HG03175 (cell line): ENCODE measurements around the gene DTX3L.
"Not testable (repeated sequence)": the region's sequence is repeated elsewhere in the genome, so short reads cannot be mapped to it uniquely, and the experiment has no call there.

Experiments used
- ATAC-seq: cut with Tn5 transposase; IDR thresholded peaks from one replicate; pipeline ENCODE4 v1.9.1; 2021; ENCODE audit warnings: mild to moderate bottlenecking, moderate library complexity; ENCODE audit not compliant: unreplicated experiment

The DTX3L gene

DNA sequence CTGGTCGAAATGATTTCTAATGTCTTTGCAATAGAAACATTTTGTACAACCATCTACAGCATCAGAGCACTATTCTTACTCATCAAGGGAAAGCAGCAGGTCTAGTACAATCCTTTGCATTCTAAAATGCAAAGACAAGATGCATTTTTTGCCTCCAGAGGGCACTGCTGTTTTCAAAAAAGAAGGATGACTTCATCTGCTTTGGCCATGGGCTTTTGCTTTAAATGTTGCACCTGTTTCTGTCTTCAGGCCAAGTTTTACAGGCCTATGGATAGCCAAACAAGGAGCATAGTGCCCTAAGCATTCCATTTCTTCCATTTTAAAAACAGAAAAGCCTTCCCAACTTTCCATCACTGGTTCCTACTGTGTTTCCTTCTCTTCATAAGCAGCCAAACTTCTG, 3.5 kb upstream of the DTX3L start:
- ATAC-seq = no peak

DNA sequence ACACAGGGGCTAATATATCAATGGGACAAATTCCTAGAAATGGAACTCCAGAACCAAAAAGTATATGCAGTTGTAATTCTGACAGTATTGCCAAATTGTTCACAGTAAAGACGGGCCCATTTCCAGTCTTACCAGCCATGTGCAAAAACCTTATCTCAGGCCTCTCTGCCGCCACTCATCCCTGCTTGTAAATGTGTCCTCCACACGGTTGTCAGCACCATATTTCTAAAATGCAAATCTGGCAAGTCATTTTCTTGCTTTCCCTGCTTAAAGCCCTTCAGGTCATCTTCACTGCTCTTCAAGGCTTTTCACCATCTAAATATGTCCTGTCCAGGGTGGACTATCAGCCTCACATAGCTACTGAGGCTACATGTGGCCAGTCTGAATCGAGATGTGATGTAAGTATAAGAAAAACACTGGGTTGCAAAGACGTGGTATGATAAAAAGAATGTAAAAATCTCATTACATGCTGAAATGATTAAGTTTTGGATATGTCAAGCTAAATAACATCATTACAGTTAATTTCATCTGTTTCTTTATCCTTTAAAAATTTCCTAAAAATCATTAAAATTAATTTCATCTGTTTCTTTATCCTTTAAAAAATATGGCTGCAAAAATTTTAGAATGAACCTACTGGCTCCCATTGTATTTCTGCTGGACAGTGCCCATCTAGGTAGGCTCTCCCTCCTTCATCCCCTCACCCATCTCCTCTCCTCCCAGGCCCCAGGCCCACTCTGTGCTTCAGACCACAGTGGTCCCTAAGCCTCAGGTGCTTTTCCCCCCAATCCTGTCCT, 1.0 kb upstream of the DTX3L start:
- no peak for ATAC-seq

DNA sequence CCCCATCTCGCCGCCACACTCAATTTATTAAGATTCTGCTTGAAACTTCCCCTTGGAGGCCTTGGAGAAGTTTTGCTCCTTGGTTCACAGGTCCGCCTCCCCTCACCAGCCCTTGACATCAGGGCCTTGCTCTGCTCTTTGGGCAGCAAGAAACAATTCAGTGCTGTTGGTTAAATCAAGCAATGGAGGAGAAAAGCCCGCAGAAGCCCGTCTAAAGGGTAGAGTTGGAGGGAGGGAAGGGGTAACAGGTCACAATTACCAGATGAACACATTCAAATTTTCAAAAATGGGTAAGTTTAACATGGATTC, 467 bp upstream of the DTX3L start:
- ATAC-seq = no peak

DNA sequence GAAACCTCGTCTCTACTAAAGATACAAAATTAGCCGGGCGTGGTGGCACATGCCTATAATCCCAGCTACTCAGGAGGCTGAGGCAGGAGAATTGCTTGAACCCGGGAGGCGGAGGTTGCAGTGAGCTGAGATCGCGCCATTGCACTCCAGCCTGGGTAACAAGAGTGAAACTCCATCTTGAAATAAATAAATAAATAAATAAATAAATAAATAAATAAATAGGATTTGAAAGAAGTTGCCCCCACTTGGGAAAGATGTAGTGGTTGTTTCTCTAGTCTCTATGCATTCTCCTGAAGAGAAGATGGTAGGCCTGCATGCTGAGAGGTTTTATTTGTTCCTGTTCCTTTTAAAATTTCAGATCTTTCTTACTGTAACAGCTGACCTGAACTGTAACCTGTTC, 4.0 kb downstream of the DTX3L start:
- not testable (repeated sequence) for ATAC-seq

DNA sequence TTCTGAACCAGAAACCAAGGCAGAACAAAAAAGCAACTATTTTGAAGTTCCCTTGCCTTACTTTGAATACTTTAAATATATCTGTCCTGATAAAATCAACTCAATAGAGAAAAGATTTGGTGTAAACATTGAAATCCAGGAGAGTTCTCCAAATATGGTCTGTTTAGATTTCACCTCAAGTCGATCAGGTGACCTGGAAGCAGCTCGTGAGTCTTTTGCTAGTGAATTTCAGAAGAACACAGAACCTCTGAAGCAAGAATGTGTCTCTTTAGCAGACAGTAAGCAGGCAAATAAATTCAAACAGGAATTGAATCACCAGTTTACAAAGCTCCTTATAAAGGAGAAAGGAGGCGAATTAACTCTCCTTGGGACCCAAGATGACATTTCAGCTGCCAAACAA, 4.6 kb downstream of the DTX3L start:
- ATAC-seq = no peak

DNA sequence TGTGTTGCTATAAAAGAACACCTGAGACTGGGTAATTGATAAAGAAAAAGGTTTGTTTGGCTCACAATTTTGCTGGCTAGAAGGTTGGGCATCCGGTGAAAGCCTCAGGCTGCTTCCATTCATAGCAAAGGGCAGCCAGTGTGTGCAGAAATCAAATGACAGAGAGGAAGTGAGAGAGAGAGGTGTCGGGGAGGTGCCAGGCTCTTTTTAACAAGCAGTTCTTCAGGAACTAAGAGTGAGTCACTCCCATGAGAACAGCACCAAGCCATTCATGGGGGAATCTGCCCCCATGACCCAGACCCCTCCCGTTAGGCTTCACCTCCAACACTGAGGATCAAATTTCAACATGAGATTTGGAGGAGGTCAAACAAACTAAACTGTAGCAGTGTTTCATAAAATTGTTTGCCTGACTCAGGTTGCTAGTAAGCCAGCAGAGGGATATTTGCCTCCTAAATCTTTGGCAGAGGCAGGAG, 8.8 kb downstream of the DTX3L start:
- ATAC-seq = peak; percentile 28

DNA sequence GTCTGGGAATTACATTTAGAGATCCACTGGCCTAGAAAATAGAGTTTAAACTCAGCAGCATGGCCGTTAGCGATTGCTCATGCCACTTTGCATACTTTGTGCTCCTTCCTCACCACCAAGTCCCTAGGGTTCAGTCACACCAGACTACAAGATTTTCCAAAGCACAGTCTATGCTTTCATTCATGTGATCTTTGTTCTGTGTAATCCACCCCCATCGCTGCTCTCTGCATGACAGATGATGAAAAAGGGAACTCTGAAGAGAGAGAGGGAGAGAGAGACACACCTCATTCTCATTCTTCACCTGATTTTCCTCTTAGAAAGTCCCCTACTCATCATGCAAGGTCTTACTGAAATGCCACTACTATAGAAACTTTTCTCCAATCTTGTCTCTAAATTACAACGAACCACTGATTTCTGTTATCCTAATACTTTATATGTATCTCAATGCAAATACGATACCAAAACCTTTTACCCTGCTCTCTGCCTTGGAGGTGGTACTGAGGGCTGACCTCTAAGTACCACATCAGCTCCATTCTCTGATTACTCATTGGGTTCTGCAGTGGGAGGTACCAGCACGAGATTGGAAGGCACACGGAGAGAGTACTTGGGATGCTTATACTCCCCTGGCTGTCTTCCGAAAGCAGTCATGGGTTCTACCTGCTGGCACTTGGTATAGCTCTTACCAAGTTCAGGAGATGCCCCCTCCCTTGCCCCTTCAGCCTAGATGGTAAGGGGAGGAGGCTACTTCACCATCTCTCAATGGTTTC, 12.2 kb downstream of the DTX3L start:
- peak; percentile 90 for ATAC-seq

DNA sequence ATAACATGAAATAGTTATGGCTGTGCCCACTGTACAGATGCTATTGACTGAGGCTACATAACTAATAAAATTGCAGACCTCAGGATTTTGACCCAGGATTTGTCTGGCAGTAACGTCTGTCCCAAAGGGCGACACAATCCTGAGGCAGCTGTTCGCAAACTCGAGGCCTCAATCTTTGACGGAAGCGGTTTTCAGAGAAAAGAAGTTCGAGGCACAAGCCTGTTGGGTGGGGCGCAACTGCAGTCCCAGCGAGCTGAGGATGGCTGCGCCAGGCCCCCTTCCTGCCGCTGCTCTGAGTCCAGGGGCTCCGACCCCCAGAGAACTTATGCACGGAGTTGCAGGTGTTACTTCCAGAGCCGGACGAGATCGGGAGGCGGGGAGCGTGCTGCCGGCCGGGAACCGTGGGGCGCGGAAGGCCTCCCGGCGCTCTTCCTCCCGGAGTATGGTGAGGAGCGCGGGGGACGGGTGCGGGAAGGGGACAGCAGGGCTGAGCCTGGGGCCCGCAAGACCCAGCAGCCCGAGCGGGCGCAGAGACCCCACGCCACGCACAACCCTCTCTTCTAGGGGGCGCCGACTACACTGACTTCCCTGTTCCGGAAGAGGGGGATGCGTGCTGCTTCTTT, 13.4 kb downstream of the DTX3L start, which contains the start of gene PARP15:
TSS of gene PARP15 (plus strand) at position 242 of the 623 bp plus-strand sequence. CDS start at position 260, 18 bp downstream.
- no peak for ATAC-seq

DNA sequence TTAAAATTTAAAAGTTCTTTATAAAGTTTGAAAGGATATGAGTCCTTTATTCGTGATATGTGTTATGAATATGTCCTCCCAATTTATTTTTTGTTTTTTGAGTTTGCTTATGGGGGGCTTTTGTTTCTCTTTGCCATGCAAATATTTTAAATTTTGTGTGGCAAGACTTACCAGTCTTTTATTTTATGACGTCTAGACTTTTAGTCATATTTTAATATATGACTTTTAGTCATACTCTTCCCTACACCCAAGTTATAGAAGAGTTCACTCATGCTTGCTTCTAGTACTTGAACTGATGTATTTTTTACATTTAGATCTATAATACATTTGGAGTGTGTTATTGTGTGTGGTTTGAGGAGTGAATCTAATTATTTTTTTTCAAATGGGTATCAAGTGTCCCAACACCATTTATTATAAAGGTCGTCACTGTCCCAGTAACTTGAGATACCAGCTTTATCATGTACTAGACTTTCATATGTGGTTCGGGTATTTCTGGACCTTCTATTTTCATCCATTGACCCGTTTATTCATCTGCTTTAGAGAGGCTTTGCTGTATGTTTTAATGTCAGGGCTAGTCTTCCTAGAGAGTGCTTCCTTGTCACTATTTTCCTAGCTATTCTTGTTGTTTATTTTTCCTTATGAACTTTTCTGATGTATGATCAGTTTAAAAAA, 14.1 kb downstream of the DTX3L start:
- no peak for ATAC-seq

DNA sequence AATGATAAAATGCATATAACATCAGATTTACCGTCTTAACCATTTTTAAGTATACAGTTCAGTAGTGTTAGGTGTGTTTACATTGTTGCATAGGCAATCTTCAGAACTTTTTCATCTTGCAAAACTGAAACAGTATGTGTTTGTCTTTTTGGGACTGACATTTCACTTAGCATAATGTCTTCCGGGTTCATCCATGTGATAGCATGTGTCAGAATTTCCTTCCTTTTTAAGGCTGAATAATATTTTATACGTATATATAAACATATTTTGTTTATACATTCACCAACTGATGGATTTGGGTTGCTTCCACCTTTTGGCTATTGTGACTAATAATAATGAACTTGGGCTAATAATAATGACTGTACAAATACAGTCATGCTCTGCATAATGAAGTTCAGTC, 16.3 kb downstream of the DTX3L start:
- ATAC-seq = no peak

DNA sequence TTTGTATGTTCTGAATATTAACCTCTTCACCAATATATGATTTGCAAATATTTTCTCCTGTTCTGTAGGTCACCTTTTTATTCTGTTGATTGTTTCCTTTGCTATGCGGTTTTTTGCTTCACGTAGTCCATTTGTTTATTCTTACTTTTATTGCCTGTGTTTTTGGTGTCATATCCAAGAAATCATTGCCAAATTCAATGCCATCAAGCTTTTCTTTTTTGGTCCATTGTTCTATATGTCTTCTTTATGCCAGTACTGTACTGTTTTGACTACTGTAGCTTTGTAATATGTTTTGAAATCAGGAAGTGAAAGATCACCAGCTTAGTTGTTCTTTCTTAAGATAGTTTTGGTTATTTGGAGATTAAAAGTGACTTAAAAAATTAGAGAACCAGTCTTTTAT, 17.5 kb downstream of the DTX3L start:
- ATAC-seq = no peak

DNA sequence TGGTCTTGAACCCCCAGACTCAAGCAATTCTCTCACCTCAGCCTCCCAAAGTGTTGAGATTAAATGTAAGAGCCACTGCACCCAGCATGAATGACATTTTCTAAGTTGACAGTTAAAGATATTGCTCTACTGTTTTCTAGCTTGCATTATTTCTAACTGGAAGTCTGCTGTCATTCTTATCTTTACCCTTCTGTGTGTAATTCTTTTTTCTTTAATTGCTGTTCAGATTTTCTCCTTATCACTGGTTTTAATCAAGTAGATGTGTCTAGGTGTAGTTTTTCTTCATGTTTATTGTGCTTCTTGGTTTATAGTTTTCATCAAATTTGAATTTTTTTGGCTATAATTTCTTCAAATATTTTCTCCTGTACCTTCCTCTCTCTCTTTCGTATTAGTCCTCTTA, 18.3 kb downstream of the DTX3L start:
- ATAC-seq = no peak

DNA sequence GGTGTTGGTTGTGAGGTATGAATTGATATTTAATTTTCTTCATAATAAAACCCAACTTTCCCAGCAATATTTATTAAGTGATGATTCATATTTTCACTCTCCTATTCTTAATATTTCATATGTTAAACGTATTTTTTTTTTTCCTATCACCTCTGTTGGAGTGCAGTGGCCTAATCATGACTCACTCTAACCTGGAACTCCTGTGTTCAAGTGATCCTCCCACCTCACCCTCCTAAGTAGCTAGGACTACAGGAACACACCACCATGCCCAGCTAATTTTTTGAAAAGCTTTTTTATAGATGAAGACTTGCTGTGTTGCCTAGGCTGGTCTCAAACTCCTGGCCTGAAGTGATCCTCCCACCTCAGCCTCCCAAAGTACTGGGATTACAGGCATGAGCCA, 22.0 kb downstream of the DTX3L start:
- ATAC-seq = no peak

DNA sequence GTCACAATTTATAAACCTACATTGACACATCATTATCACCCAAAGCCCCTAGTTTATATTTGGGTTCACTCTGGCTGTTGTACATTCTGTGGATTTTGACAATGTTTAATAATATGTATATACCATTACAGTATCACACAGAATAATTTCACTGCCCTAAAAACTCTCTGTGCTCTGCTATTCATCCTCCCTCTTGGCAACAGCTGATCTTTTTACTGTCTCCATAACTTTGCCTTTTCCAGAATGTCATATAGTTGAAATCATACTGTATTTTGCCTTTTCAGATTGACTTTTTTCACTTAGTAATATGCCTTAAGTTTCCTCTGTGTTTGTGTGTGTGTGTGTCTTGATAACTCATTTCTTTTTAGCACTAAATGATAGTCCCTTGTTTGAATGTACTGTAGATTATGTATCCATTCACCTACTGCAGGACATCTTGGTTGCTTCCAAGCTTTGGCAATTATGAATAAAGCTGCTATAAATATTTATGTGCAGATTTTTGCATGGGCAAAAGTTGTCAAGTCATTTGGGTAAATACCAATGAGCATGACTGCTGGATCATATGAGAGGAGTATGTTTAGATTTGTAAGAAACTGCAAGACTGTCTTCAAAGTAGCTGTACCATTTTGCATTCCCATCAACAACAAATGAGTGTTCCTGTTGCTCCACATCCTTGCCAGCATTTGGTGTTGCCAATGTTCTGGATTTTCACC, 22.8 kb downstream of the DTX3L start:
- ATAC-seq = no peak

DNA sequence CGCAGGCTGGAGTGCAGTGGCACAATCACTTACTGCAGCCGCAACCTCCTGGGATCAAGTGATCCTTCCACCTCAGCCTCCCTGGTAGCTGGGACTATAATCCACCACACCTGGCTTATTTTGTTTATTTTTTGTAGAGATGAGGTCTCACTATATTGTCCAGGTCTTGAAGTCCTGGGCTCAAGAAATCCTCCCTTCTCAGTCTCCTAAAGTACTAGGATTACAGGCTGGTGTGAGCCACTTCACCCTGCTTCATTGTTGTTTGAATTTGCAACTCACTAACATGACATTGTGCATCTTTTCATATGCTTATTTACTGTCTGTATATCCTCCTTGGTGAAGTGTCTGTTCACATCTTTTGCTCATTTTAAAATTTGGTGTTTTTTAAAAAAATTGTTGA, 23.4 kb downstream of the DTX3L start:
- no peak for ATAC-seq

DNA sequence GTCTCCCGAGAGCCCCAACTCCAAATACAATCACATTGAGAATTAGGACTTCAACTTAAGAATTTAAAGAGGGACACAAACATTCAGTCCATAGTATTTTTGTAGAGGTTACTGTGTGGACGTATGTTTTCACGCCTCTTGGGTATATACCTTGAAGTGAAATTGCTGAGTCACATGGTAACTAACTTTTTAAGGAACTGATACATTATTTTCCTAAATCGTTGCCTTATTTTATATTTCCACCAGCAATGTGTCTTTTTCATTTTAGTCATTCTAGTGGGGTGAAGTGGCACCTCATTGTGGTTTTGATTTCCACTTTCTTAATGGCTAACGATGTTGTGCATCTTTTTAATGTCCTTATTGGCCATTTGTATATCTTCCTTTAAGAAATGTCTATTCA, 25.2 kb downstream of the DTX3L start:
- ATAC-seq = peak; percentile 85

DNA sequence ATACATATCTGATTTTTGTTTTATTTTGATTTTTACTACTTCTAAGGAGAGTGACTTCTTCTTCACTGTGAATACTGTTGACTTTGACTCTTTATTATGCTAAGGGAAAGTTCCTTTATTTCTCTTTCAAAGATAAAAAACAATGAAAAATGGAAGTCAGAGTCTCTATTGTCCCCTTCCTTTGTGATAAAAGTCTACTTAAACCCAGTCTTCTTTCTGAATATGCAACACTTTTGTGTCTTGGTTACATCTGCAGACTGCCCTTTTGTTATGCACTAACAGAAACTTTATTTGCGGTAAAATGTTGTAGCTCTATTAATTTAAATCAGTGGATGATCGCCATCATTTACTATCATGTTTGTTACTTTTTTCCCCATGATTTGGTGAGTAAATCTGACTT, 26.5 kb downstream of the DTX3L start:
- no peak for ATAC-seq

DNA sequence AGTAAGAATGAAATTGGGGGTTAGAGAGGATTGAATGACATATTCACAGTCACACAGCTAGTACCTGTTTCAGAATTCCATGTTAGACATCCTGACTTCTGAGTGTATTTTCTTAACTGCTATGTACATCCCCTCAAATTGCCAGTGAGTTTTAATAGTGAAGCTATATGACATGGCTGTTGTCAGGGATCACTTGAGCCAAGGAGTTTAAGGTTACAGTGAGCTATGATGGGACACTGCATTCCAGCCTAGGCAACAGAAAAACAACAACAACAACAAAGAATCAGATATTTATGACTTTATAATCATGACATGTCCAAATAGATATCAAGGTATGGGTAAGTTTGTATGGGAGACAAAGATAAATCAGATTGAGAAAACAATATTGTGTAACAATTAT, 29.9 kb downstream of the DTX3L start:
- ATAC-seq = no peak

DNA sequence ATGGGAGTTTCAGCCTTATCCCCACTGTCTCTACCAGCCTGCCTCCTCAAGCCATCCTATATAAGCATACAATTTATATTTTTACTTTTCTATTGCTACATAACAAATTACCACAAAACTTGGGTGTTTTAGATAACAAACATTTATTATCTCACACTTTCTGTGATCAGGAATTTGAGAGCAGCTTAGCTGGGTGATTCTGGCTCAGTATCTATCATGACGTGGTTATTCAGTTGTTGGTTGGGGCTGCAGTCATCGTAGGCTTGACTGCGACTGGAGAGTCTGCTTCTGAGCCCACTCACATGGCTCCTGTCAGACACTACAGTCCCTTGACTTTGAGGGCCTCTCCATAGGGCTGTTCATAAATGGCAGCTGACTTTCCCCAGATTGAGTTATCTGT, 34.0 kb downstream of the DTX3L start:
- no peak for ATAC-seq

DNA sequence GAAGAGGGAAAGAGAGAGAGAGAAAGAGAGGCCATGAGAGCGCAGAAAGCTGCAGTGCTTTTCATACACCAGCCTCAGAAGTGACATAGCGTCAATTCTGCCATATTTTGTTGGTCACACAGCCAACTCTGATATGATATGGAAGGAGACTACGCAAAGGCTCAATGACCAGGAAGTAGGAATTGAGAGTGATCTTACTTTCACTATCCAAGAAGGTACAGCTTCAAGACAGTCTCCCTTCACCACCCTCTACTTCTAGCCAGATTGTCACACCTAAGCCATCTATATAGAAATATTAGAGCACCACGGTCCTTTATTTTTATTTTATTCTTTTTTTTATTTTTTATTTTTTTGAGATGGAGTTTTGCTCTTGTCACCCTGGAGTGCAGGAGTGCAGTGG, 34.4 kb downstream of the DTX3L start:
- ATAC-seq = no peak
